ENCODE results near the gene FCN2. TPM values are rescaled to one million over a fixed set of nuclear protein-coding genes. Genes with fewer than 3 reads are reported as not detected.

Gene FCN2
- total RNA-seq, 1 donor from 2014 or later: not detected

- intact Hi-C loops (cut with micrococcal nuclease): no loop called here
Measured at GRCh38 chr9:134887686-134888602, 7.3 kb downstream of the FCN2 start.

DNA sequence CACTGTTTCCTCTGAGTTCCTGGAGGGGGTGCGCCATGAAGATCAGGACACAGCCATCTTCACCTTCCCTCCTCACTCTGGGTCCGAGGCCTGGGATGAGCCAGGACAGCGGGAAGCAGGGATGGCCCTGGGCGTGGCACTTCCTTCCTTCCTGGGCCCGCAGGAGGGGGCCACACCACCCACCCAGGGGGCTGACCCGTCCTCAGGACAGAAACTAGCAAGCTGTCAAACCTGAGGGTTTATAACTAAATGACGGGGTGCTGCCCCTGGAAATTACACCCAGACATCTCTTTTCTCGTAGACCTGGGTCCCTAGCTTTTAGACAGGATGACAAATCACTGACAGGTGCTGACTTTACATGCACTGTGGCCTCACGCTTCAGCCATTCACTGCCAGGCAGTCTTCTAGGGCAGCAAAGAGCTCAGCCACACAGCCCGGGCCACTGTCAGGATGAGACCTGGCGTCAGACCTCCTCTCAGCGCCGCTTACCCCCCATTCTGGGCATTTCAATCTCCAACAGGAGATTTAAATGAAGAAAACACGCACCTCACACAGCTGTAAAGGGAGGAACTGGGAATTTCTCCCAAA, 8.1 kb downstream of the FCN2 start:
- intact Hi-C loops (cut with micrococcal nuclease): no loop called here

GRCh38 chr9:134889386-134890154, 9.0 kb downstream of the FCN2 start:
- intact Hi-C loops (cut with micrococcal nuclease): no loop called here

DNA sequence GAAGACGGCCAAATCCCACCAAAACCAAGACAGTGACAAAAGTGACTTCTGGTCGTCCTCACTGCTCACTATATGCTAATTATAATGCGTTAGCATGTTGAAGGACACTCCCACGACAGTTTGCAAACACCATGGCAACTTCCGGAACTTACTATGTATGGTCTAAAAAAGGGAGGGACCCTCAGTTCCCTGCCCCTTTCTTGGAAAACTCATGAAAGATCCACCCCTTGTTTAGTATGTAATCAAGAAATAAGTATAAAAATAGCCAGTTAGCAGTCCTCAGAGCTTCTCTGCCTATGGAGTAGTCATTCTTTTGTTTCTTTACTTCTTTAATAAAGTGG, 9.5 kb downstream of the FCN2 start:
- intact Hi-C loops (cut with micrococcal nuclease): no loop called here

GRCh38 chr9:134891053-134891452, 10.4 kb downstream of the FCN2 start:
- intact Hi-C loops (cut with micrococcal nuclease): no loop called here

DNA sequence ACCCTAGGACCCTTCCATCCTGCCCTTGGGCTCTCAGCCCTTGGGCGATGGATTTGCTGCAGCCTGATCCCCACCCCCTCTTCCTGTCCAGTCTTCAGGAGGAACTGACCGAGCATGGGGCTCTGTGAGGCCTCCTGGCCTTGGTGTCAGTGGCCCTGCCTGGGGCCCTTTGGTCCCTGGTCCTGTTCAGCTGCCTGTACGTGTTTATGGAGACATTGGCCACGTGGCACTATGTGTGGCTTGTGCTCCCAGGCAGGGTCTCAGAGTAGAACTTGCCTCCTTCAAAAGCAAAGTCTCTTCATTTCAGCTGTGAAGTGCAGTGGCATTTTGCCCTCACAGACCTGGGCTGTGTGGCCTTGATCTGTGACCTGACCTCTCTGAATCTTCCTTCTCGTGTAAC, 11.1 kb downstream of the FCN2 start:
- intact Hi-C loops (cut with micrococcal nuclease): no loop called here

- intact Hi-C loops (cut with micrococcal nuclease): no loop called here
Measured at GRCh38 chr9:134892221-134892620, 11.6 kb downstream of the FCN2 start.

DNA sequence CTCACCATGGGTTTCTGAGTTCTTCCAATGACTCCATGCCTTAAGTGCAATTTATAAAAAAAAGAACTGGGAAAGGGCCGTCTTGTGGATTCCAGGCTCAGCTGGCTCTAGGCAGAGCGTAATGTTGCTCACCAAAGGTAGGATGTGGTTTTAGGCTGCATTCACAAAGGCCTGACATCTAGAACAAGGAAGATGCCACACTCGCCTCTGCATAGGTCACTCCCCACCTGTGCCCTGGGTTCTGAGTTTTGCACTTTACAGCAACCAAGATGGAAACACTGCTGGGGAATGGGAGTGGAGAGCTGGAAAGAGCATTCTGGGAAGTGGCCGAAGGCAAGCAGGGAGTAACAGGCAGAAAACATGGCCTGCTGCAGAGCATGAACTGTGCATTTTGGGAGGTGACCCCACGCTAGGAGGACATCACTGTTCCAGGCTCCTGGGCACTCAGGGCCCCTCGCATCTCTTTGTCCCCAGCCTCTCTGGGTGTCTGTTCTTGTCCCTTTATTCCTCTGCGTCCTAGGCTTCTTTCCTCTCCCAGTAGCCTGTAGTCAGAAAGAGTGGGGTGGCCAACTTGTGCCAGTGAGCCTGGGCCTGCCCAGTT, 12.3 kb downstream of the FCN2 start:
- intact Hi-C loops (cut with micrococcal nuclease): no loop called here

- intact Hi-C loops (cut with micrococcal nuclease): no loop called here
Measured at GRCh38 chr9:134894136-134894860, 13.7 kb downstream of the FCN2 start.

GRCh38 chr9:134895097-134895496, 14.5 kb downstream of the FCN2 start:
- intact Hi-C loops (cut with micrococcal nuclease): no loop called here

- intact Hi-C loops (cut with micrococcal nuclease): no loop called here
Measured at GRCh38 chr9:134895567-134895907, 14.9 kb downstream of the FCN2 start.

GRCh38 chr9:134895908-134896833, 15.6 kb downstream of the FCN2 start:
- intact Hi-C loops (cut with micrococcal nuclease): no loop called here

GRCh38 chr9:134896834-134897583, 16.4 kb downstream of the FCN2 start:
- intact Hi-C loops (cut with micrococcal nuclease): no loop called here

DNA sequence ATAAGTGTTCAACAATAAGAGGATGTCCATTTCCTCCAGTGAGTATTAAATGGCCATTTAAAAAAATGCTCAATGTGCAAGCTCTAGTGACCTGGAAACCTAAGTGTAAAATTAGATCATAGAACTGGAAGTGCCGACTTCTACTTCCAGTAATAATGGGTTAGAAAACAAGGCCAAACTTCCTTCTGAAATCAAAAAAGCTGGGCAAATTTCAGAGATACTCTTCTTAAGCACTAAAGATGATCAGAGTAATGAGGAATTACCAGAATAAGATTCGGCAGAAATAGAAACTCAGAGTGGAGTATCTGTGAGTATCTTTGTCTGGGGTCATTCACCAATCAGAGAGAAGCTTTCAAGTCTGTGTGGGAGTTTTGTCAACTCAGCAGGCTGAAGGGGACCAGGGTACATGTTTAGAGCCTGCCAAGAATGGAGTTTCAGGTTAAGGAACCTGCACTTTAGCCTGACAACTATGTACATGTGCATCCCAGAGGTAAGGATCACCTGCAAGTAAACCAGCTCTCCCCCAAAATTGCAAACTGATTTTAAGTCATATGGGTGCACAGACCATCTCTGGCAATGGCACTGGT, 17.1 kb downstream of the FCN2 start:
- intact Hi-C loops (cut with micrococcal nuclease): no loop called here

DNA sequence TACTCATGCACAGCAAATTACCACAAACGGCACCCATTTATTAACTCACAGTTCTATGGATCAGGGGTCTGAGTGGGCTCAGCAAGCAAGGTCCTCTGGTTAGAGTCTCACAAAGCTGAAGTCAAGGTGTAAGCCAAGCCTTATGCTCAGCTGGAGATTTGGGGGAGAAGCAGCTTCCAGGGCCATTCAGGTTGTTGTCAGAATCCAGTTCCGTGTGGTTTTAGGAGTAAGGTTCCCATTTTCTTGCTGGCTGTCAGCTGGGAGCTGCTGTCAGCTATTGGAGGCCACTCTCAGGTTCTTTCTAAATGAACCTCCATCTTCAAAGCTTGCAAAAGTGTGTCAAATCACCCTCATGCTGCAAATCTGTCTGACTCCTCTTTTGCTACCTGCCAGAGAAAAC, 17.7 kb downstream of the FCN2 start:
- intact Hi-C loops (cut with micrococcal nuclease): no loop called here

- intact Hi-C loops (cut with micrococcal nuclease): no loop called here
Measured at GRCh38 chr9:134899168-134899567, 18.6 kb downstream of the FCN2 start.

- intact Hi-C loops (cut with micrococcal nuclease): no loop called here
Measured at GRCh38 chr9:134899818-134900217, 19.2 kb downstream of the FCN2 start.

DNA sequence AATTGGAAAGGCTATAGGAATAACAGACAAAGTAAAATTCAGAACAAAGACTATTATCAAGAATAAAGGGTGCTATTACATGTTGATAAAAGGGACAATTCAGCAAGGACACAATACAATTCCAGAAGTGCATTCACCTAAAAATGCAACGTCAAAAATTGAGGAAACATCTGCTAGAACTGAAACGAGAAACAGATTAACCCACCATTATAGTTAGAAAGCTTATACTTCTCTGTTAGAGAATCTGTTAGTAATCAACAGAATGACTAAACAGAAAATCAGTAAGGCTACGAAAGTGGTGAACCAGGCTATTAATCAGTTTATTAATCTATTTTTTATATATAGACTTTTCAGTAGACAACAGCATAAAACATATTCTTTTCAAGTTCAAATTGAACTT, 22.3 kb downstream of the FCN2 start:
- intact Hi-C loops (cut with micrococcal nuclease): no loop called here
